Kidney capillary endothelial cell (primary cell): ENCODE measurements around the gene KIAA0930.

ENCODE experiments used
- DNase-seq: peaks from one replicate; pipeline ENCODE4 v3.0.0-alpha.2; 2018; ENCODE audit warnings: low spot score

KIAA0930 gene

GRCh38 chr22:45172881-45173585, 67.7 kb downstream of the KIAA0930 start:
- DNase-seq, result no peak

DNA sequence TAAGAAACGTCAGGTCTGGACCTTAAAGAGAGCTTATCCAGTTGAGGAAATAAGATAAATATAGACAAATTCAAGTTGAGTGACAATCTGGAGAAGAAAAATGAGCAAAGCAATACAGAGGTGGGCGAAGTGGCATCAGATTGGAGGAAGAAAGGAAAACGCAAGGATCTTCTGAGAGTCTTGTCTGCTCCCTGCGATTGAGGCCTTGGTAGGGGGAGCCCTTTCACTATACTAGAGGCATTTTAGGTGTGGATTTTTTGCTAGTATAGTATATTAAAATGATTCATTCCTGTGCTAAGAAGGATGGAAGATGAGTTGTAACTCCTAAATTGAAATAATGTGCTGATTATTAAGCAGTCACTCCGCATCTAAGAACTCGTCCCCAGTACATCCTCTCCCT, 68.9 kb downstream of the KIAA0930 start:
- no peak for DNase-seq

- DNase-seq, result no peak
Observed at GRCh38 chr22:45169591-45170466, 70.9 kb downstream of the KIAA0930 start.

DNA sequence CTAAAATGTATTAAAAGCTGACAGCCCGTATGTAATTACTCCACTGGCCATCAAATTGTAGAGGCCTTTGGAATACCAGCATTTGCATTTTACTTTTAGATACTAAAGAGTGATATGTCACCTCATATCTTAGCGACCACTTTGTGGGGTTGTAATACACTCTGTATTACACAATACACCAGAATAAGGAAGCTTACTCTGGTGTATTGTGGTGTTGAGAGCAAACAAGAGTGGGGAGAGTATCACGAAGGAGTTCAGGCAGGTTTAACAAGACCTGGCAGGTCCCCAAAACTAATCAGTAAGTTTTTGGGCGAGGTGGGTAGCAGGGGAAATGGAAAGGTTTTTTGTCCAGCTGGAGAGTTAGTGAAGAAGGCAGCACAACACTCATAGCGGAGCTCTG, 73.8 kb downstream of the KIAA0930 start:
- DNase-seq, result no peak

- DNase-seq, result no peak
Observed at GRCh38 chr22:45164270-45165088, 76.2 kb downstream of the KIAA0930 start.

- DNase-seq, result peak; percentile 97
Observed at GRCh38 chr22:45163451-45164269, 77.0 kb downstream of the KIAA0930 start, which contains the start of gene NUP50. TSS of gene NUP50 (plus strand) at chr22:45163925. CDS start at chr22:45168178, 4,253 bp downstream.

- peak; percentile 21 for DNase-seq
Observed at GRCh38 chr22:45163099-45163450, 77.6 kb downstream of the KIAA0930 start.

DNA sequence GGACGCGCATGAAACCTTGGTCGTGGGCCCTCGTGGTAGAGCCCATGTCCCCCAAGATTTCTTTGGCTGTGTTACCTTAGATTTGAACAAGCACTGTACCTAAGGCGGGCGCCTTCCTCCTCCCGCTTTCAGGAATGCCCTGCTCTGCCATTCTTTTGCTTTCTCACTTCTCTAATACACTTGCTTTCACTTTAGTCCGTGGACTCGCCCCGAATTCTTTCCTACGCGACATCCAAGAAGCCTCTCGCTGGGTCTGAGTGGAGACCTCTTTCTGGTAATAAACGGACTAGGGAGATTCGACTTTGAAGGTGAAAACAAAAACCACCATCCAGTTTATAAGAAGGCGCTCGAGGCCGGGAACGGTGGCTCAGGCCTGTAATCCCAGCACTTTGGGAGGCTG, 78.2 kb downstream of the KIAA0930 start:
- no peak for DNase-seq

- DNase-seq, result peak; percentile 26
Observed at GRCh38 chr22:45159652-45160462, 80.8 kb downstream of the KIAA0930 start.

DNA sequence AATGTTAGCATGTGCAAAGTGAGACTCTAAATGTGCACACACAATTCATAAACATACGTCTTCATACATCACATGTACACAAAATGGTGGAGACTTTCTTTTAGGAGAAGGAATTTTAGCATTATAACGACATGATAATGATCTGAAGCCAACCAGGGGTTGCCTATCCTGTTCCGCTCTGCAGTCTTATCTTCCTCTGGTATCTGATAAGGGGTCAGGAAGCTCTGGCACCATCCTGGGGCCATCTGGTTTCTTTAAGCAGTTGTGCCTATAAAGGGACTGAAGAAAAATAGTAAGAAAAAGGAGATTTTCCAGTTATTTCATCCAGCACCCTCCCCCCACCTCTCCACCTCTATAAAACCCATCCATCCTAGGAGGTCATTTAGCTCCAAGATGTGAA, 82.8 kb downstream of the KIAA0930 start:
- DNase-seq, result no peak

DNA sequence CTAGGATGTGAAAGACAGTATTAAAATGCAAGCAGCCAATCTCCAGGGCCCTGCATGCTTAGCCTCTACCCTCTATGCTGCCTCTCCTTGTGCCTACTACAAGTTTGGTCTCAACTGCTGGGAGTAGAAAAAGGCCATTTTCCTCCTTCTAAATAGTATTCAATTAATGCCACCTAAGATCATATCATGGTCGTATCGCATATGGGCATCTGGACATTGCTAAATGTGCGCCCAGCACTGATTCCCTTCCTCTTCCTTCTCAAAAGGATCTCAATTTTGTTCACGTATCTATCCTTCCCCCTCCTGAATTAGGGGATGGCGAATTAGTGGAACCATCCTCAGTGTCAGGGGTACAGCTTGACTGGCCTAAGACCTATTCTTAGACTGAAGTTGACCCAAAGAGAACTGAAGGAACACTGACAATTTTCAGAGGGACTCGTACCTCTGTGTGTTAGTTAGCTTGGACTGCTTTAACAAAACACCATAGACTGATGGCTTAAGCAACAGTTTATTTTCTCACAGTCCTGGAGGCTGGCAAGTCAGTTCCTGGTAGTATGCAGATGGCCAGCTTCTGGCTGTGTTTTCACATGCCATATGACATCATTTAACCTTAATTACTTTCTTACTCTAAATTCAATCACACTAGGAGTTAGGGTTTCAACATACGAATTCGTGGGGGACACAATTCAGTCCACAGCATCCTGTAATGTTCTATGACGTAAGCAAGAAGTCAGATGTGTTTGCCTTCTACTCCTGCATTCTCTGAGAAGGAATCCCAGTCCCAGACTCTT, 85.4 kb downstream of the KIAA0930 start:
- DNase-seq, result no peak

DNA sequence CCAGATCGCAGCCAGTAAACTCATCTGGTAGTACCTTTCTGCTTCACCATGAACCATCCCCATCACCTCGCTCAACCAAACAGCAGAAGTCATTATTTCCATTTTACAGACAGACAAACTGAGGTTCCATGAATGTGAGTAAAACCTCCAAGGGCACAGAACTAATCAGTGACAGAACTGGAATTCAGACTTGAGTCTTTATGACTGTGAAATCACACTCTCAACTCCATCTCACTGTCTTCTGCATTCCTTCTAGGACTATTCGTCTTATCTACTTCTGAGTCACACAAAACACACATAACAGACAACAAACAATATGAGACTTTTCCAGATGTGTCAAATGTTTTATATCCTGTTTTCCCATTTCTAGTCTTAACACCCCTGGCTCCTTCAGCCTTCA, 86.3 kb downstream of the KIAA0930 start:
- DNase-seq, result peak; percentile 19

DNA sequence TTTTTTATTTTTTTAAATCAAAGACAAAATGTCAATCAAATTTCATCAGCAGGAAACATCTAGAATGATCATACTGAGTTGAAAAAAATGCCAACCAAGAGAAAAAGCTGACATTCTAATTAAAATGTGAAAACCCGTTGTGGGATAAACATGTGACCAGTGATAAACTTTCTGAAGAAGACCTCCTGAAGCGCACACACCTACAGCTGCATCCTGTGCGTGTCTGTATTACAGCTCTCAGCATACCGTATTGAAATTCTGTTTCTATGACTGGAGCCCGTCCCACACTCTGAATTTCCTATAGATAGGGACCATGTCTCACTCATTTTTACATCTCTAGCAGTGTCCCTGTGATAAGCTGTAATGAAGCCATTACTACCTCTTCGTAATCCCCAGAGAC, 89.2 kb downstream of the KIAA0930 start:
- DNase-seq, result no peak

DNA sequence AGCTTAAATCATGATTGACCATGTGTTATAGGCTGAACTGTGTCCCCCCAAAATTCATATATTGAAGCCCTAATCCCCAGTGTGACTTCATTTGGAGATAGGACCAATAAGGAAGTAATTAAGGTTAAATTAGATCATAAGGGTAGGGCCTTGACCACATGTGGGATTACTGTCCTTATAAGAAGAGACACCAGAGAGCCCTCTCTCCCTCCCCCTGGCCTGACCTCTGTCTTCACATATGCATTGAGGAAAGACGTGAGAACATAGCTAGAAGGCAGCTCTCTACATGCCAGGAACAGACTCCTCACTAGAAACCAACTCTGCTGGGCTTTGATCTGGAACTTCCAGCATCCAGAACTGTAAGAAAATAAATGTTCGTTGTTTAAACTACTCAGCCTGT, 90.6 kb downstream of the KIAA0930 start:
- no peak for DNase-seq

DNA sequence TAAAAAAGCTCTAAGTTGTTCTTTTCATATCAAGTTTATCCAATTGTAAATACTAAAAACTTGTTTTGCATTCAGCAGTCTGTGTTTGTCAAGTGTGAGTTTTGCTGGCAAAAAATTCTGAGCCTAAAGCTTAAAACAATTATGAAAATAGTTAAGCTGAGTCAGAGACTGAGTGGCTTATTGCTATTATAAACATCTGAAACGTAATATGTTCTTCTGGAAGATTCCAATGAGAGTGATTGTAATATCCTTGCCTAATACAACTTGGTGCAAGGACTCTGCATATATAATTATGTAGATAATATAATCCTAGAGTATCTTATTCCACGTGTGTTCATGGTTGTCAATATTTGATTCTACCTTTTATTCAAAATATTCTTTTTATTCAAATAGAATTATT, 91.0 kb downstream of the KIAA0930 start:
- no peak for DNase-seq

GRCh38 chr22:45144916-45145315, 95.8 kb downstream of the KIAA0930 start:
- no peak for DNase-seq

DNA sequence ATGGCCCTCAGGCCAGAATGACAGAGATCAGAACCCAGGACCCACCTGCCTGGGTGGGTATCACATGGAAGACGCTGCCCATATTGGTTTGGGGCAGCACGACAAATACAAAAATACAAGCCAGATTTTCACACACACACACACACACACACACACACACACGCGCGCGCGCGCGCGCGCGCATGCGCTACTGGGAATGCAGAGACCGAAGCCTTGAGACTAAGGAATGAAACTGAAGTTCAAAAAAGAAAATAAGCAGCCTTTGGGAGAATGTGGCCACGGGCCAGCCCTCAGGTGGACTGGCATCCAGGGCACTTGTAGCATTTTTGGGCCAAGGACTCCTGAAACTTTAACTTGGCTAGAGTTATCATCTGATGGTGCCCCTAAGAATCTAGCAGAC, 98.3 kb downstream of the KIAA0930 start:
- no peak for DNase-seq
